H9 (cell line): ENCODE results near the gene PHF20. TPM values are rescaled to one million over a fixed set of nuclear protein-coding genes. Genes with fewer than 3 reads are reported as not detected.

Experiments used
- DNase-seq: peaks from one replicate; pipeline ENCODE4 v3.0.0-alpha.2; 2017
- H2AFZ ChIP-seq: one replicate; pipeline ENCODE4 v1.6.1; 2013; ENCODE audit warnings: mild to moderate bottlenecking, low read length, control low read depth, moderate library complexity
- H2AK5ac ChIP-seq: 2 replicates; pipeline ENCODE4 v1.6.1; 2013; ENCODE audit warnings: low read length, control low read depth, mixed read lengths; ENCODE audit not compliant: insufficient read length
- H2BK120ac ChIP-seq: one replicate; pipeline ENCODE4 v1.6.1; 2013; ENCODE audit warnings: low read depth, mild to moderate bottlenecking, low read length, control low read depth, inconsistent platforms; ENCODE audit not compliant: poor library complexity, severe bottlenecking
- H2BK12ac ChIP-seq: 2 replicates; pipeline ENCODE4 v1.6.1; 2013; ENCODE audit warnings: low read length, control low read depth, mixed read lengths, low read depth; ENCODE audit not compliant: insufficient read length
- H2BK15ac ChIP-seq: 2 replicates; pipeline ENCODE4 v1.6.1; 2013; ENCODE audit warnings: low read depth, low read length, control low read depth
- H2BK20ac ChIP-seq: one replicate; pipeline ENCODE4 v1.6.1; 2013; ENCODE audit warnings: low read depth, mild to moderate bottlenecking, low read length, control low read depth, inconsistent platforms; ENCODE audit not compliant: poor library complexity, severe bottlenecking
- H2BK5ac ChIP-seq: 2 replicates; pipeline ENCODE4 v1.6.1; 2013; ENCODE audit warnings: low read length, control low read depth, mixed read lengths; ENCODE audit not compliant: insufficient read length
- H3K14ac ChIP-seq: 2 replicates; pipeline ENCODE4 v1.6.1; 2013; ENCODE audit warnings: low read length, control low read depth; ENCODE audit not compliant: insufficient read depth
- H3K18ac ChIP-seq: 2 replicates; pipeline ENCODE4 v1.6.1; 2013; ENCODE audit warnings: low read depth, mild to moderate bottlenecking, mixed read lengths, low read length, control low read depth; ENCODE audit not compliant: insufficient read length
- H3K23ac ChIP-seq: 2 replicates; pipeline ENCODE4 v1.6.1; 2013; ENCODE audit warnings: low read length, control low read depth, mixed read lengths, low read depth; ENCODE audit not compliant: insufficient read length
- H3K23me2 ChIP-seq: 2 replicates; pipeline ENCODE4 v1.6.1; 2013; ENCODE audit warnings: low read depth, mild to moderate bottlenecking, mixed read lengths, low read length, control low read depth; ENCODE audit not compliant: insufficient read length, poor library complexity, severe bottlenecking
- H3K27ac ChIP-seq: 2 replicates; pipeline ENCODE4 v1.5.1; 2013; ENCODE audit warnings: low read length, control low read depth, mixed read lengths, low read depth; ENCODE audit not compliant: insufficient read length
- H3K27me3 ChIP-seq: 2 replicates; pipeline ENCODE4 v1.6.1; 2013; ENCODE audit warnings: low read length, control low read depth, inconsistent platforms; ENCODE audit not compliant: insufficient read depth
- H3K4ac ChIP-seq: 2 replicates; pipeline ENCODE4 v1.6.1; 2013; ENCODE audit warnings: low read depth, mild to moderate bottlenecking, control low read depth, inconsistent platforms, low read length, moderate library complexity
- H3K4me1 ChIP-seq: 2 replicates; pipeline ENCODE4 v1.6.1; 2013; ENCODE audit warnings: low read length, control low read depth, inconsistent platforms; ENCODE audit not compliant: insufficient read depth
- H3K4me2 ChIP-seq: 2 replicates; pipeline ENCODE4 v1.6.1; 2013; ENCODE audit warnings: low read length, control low read depth, mixed read lengths; ENCODE audit not compliant: insufficient read length, insufficient read depth
- H3K56ac ChIP-seq: 2 replicates; pipeline ENCODE4 v1.6.1; 2013; ENCODE audit warnings: low read depth, mild to moderate bottlenecking, mixed read lengths, low read length, control low read depth; ENCODE audit not compliant: insufficient read length
- H3K79me1 ChIP-seq: 2 replicates; pipeline ENCODE4 v1.6.1; 2013; ENCODE audit warnings: low read depth, mild to moderate bottlenecking, moderate library complexity, low read length, control low read depth, inconsistent platforms; ENCODE audit not compliant: insufficient read depth, poor library complexity, severe bottlenecking
- H3K79me2 ChIP-seq: 2 replicates; pipeline ENCODE4 v1.6.1; 2013; ENCODE audit warnings: low read length, control low read depth, inconsistent platforms; ENCODE audit not compliant: insufficient read depth
- H3K9ac ChIP-seq: 2 replicates; pipeline ENCODE4 v1.6.1; 2013; ENCODE audit warnings: low read length, control low read depth, mixed read lengths; ENCODE audit not compliant: insufficient read length; ENCODE audit errors: extremely low read depth
- H3K9me3 ChIP-seq: one replicate; pipeline ENCODE4 v1.6.1; 2013; ENCODE audit warnings: low read depth, low read length, inconsistent platforms; ENCODE audit not compliant: control insufficient read depth
- H3T11ph ChIP-seq: one replicate; pipeline ENCODE4 v1.6.1; 2013; ENCODE audit warnings: mild to moderate bottlenecking, low read length, control low read depth, inconsistent platforms
- H4K20me1 ChIP-seq: one replicate; pipeline ENCODE4 v1.6.1; 2013; ENCODE audit not compliant: control insufficient read depth, insufficient read length, insufficient read depth
- H4K5ac ChIP-seq: 2 replicates; pipeline ENCODE4 v1.6.1; 2013; ENCODE audit warnings: low read depth, mild to moderate bottlenecking, mixed read lengths, low read length, control low read depth; ENCODE audit not compliant: insufficient read length
- H4K8ac ChIP-seq: replicated peaks from 2 replicates; pipeline ENCODE4 v1.6.1; 2013; ENCODE audit warnings: low read length, control low read depth, mixed read lengths, low read depth; ENCODE audit not compliant: insufficient read length
- H4K91ac ChIP-seq: 2 replicates; pipeline ENCODE4 v1.6.1; 2013; ENCODE audit warnings: low read depth, mild to moderate bottlenecking, moderate library complexity, mixed read lengths, low read length, control low read depth; ENCODE audit not compliant: insufficient read length
- H3K27ac Mint-ChIP-seq, 3 experiments: 2 replicates in 2 of 3; 3 replicates in 1 of 3; pipeline ENCODE4 v1.8.0; 2020 to 2021; ENCODE audit warnings: mixed read lengths in 3 of 3, mild to moderate bottlenecking in 1 of 3, moderate library complexity in 1 of 3
- H3K27me3 Mint-ChIP-seq: 2 replicates; pipeline ENCODE4 v1.8.0; 2021; ENCODE audit warnings: low read depth, mild to moderate bottlenecking, moderate library complexity, mixed read lengths
- H3K36me3 Mint-ChIP-seq, 3 experiments: 2 replicates in 2 of 3; 3 replicates in 1 of 3; pipeline ENCODE4 v1.8.0; 2020 to 2021; ENCODE audit warnings: low read depth in 3 of 3, mixed read lengths in 3 of 3; ENCODE audit not compliant: insufficient read depth in 1 of 3
- H3K4me1 Mint-ChIP-seq, 2 experiments: 2 replicates each; pipeline ENCODE4 v1.8.0; 2020; ENCODE audit warnings: mixed read lengths in 2 of 2
- H3K4me3 Mint-ChIP-seq, 2 experiments: 2 replicates in 1 of 2; 3 replicates in 1 of 2; pipeline ENCODE4 v1.8.0; 2020 to 2021; ENCODE audit warnings: mild to moderate bottlenecking in 2 of 2, mixed read lengths in 2 of 2, moderate library complexity in 1 of 2
- H3K9me3 Mint-ChIP-seq, 2 experiments: 2 replicates in 1 of 2; 3 replicates in 1 of 2; pipeline ENCODE4 v1.8.0; 2020; ENCODE audit warnings: mild to moderate bottlenecking in 2 of 2, mixed read lengths in 2 of 2, moderate library complexity in 1 of 2
- WGBS: extraction: QIAGEN DNeasy Blood & Tissue Kit; methylation state at CpG from one replicate; pipeline ENCODE4 v1.1.7; 2013; ENCODE audit warnings: missing lambda C conversion rate, low lambda C conversion rate, mixed read lengths; ENCODE audit not compliant: insufficient read length; ENCODE audit errors: extremely low coverage; 5-methylcytosine and 5-hydroxymethylcytosine counted together
- total RNA-seq: library from RNA; stranded (reverse); gene quantifications from 2 replicates; pipeline ENCODE4 v1.2.1, GENCODE V29; 2021
- TF ChIP-seq, protein P1 (sequence below): fragments of 200-600 bp; sonication (generic); conservative IDR thresholded peaks from 3 replicates; pipeline ENCODE4 v1.8.0; 2021; ENCODE audit warnings: antibody characterized with exemption, mild to moderate bottlenecking

The PHF20 gene
- total RNA-seq, 1 experiment from 2014 or later: 50.3 TPM

- H3K27ac Mint-ChIP-seq: peak overlapping the region in 2 of 3 experiments; percentile 44 to 81; a peak in 3 of 7 replicates
- H3K27me3 Mint-ChIP-seq: no peaks in the 10 kb centered on the region; the same call in 1 of the 2 replicates
Measured at GRCh38 chr20:35939264-35939663, 167.4 kb downstream of the PHF20 start.

More at GRCh38 chr20:35939264-35939663, 167.4 kb downstream of the PHF20 start:
- no peak overlapping the region for H3K4me2 ChIP-seq
- H3K27ac ChIP-seq: no peak overlapping the region
- no peak overlapping the region for H2AK5ac ChIP-seq
- no peak overlapping the region for H2BK12ac ChIP-seq
- H2BK120ac ChIP-seq: no peak overlapping the region
- H4K20me1 ChIP-seq: no peaks in the 10 kb centered on the region
- Mint-ChIP-seq H3K9me3 (no peaks in the 10 kb centered on the region), H3K4me3 (no peak overlapping the region), H3K4me1 (peaks cover 31 to 34% of the 10 kb centered on the region in 2 experiments), H3K36me3 (peaks cover 31 to 66% (median 52%) of the 10 kb centered on the region in 3 experiments; a peak in 6 of 7 replicates)
- no peak overlapping the region for H2BK5ac ChIP-seq
- H4K8ac ChIP-seq: no peak overlapping the region
- no peak overlapping the region for H3K9ac ChIP-seq
- H3K79me2 ChIP-seq: no peaks in the 10 kb centered on the region
- H3T11ph ChIP-seq: no peak overlapping the region
- TF ChIP-seq, protein P1, sequence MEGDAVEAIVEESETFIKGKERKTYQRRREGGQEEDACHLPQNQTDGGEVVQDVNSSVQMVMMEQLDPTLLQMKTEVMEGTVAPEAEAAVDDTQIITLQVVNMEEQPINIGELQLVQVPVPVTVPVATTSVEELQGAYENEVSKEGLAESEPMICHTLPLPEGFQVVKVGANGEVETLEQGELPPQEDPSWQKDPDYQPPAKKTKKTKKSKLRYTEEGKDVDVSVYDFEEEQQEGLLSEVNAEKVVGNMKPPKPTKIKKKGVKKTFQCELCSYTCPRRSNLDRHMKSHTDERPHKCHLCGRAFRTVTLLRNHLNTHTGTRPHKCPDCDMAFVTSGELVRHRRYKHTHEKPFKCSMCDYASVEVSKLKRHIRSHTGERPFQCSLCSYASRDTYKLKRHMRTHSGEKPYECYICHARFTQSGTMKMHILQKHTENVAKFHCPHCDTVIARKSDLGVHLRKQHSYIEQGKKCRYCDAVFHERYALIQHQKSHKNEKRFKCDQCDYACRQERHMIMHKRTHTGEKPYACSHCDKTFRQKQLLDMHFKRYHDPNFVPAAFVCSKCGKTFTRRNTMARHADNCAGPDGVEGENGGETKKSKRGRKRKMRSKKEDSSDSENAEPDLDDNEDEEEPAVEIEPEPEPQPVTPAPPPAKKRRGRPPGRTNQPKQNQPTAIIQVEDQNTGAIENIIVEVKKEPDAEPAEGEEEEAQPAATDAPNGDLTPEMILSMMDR: no peak
- H3K18ac ChIP-seq: no peak overlapping the region
- no peak overlapping the region for H2AFZ ChIP-seq
- no peak overlapping the region for H2BK15ac ChIP-seq
- no peak overlapping the region for H3K23ac ChIP-seq
- H3K14ac ChIP-seq: no peak overlapping the region
- no peak for DNase-seq
- H3K56ac ChIP-seq: no peak overlapping the region
- H3K79me1 ChIP-seq: no peaks in the 10 kb centered on the region
- H3K4ac ChIP-seq: no peak overlapping the region
- no peaks in the 10 kb centered on the region for H3K9me3 ChIP-seq
- no peak overlapping the region for H2BK20ac ChIP-seq
- no CpG with 5 or more reads among the region's 3 CpGs for WGBS
- H3K27me3 ChIP-seq: no peaks in the 10 kb centered on the region
- no peaks in the 10 kb centered on the region for H3K23me2 ChIP-seq
- no peak overlapping the region for H4K5ac ChIP-seq
- H3K4me1 ChIP-seq: peaks cover 4% of the 10 kb centered on the region; the same call in 1 of the 2 replicates
- no peak overlapping the region for H4K91ac ChIP-seq
